PC-9 (cell line): ENCODE measurements around the gene FBXL12.

Source experiments
- CTCF ChIP-seq: fragments of 200-600 bp; sonication (generic); conservative IDR thresholded peaks from 2 replicates; pipeline ENCODE4 v1.6.1; 2017; ENCODE audit warnings: mixed run types, antibody characterized with exemption, mild to moderate bottlenecking, moderate library complexity
- EZH2 ChIP-seq: fragments of 200-600 bp; sonication (generic); IDR thresholded peaks from 2 replicates; pipeline ENCODE4 v1.8.0; 2017; ENCODE audit warnings: antibody characterized with exemption, low read depth

- TF ChIP-seq CTCF, result no peak
- TF ChIP-seq EZH2, result no peak
Observed at GRCh38 chr19:9799162-9799561, 19.7 kb downstream of the FBXL12 start.
